Hematopoietic multipotent progenitor cell treated with erythropoietin and hydrocortisone succinate and interleukin-3 and kit ligand, for 8 days (in vitro differentiated cells): ENCODE data around the gene ACVR1.
"Not testable (repeated sequence)": the region's sequence is repeated elsewhere in the genome, so short reads cannot be mapped to it uniquely, and the experiment has no call there.

Experiments used
- DNase-seq: peaks from one replicate; pipeline ENCODE4 v3.0.0-alpha.2; 2015

Gene ACVR1

DNA sequence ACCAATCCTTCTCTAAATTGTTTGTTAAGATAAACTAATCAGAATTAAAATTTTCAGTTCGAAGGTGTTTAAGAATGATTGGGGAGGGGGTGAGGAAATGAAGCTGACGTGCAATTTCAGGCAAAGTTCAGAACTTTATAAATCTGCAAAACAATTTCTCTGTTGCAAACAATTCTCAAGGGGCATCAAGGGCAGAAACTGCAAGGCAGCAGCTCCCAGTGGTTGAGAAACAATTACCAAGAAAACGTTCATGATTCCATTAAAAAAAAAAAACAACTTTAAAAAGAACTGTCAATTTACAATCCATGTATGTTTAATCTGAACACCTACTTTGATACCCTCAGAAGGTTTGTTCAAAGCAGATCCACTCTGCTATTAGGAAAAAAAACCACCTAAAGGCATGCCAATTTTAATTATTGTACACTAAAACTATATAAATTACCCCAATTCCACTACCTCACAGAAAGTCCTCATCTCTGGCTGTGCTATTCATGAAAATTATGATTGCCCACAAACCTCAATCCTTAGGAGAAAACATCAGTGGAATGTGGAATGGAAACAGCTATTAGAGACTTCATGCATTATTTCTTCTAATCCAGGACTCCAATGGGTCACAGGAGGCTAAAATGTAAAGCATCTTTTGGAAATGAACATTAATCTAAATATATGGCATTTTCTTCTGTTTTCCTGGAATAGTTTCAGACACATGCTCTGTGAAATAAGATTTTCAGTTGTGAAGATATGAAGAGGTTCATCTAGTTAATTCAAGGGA is 127.6 kb downstream of the ACVR1 start:
- DNase-seq: no peak

DNA sequence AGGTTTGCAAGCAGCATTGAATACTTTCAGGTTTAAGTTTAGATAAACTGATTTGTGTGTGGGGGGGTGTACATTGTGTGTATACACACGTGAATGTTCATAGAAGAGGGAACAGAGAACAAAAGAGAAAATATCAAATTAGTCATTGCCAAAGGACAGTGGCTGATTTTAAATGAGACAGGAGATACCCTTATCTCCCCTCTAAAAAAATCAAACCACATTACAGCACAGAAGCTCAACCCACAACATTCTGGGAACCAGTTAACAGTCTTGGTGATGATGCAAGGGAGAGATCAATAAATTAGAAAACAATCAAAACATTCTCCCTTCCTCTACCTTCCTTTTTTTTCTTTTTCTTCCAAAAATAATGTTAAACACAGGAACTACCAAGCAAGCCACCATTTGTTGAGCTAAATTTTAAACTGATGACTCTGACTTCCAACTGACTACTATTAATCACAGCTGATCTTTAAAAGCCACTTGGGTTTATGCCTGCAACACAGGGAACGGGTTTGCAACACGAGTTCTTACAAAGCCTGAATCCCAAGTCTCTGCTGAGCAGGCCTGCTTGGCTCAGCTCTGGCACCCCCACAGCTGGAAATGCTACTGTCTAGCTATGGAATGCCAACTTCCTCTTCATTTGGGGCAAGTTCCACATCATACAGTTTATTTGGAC is 128.3 kb downstream of the ACVR1 start:
- no peak for DNase-seq

- no peak for DNase-seq
Observed at GRCh38 chr2:157747280-157747679, 128.8 kb downstream of the ACVR1 start.

GRCh38 chr2:157746234-157746950 is 129.7 kb downstream of the ACVR1 start:
- no peak for DNase-seq

GRCh38 chr2:157744571-157745076 is 131.5 kb downstream of the ACVR1 start:
- DNase-seq: no peak

- no peak for DNase-seq
Observed at GRCh38 chr2:157743051-157743450, 133.1 kb downstream of the ACVR1 start.

DNA sequence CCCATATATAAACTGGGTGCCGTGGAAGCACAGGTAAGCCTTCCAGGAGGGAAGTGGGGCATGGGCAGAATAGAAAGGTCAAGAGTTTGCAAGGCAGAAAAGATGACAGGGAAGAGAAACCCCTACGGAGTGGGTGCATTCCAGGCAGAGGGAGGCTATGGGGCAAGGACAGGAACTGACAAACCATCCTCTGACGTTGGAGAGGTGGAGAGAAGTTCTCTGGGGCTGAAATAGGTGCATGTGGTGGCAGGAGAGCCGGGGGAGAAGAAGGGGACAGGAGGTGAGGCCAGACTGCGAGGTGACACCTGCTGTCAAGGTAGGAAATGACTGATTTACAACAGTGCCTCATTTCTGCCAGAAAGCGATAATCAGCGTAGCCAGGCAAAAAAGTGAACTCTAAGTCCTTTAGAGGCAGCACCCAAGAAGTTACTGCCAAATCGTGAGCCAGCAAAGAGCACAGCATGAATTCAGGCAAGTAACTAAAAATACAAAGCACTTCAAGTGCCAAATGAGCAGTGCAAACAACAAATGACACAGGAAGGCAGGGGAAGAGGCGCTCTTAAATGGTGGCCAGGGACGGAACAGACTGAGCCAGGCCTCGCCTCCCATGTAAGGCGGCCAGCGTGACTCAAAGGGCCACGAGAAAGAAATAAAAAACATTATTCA is 134.2 kb downstream of the ACVR1 start:
- DNase-seq: no peak

DNA sequence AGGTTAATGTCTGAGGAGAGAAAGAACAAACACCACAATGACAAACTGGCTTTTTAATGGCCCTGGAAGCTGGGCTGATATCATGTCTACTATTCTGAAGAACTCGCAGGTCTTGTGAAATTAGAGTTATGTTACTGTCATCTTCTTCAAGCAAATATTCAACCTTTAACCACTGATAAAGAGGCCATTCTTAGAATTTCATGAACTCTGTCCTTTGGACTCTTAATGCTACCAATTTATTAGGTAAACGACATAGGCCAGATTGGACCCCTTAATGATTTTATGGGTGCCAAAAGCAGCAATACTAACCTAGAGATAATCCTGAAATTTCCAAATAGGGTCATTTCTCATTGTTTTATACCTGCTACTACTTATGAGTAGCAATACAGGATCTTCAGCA is 138.5 kb downstream of the ACVR1 start:
- DNase-seq: no peak

- DNase-seq: no peak
Observed at GRCh38 chr2:157735532-157735931, 140.6 kb downstream of the ACVR1 start.

- no peak for DNase-seq
Observed at GRCh38 chr2:157733263-157733662, 142.9 kb downstream of the ACVR1 start.

GRCh38 chr2:157732596-157732995 is 143.5 kb downstream of the ACVR1 start:
- DNase-seq: no peak

- no peak for DNase-seq
Observed at GRCh38 chr2:157727693-157728092, 148.4 kb downstream of the ACVR1 start.

GRCh38 chr2:157726946-157727345 is 149.2 kb downstream of the ACVR1 start:
- no peak for DNase-seq

DNA sequence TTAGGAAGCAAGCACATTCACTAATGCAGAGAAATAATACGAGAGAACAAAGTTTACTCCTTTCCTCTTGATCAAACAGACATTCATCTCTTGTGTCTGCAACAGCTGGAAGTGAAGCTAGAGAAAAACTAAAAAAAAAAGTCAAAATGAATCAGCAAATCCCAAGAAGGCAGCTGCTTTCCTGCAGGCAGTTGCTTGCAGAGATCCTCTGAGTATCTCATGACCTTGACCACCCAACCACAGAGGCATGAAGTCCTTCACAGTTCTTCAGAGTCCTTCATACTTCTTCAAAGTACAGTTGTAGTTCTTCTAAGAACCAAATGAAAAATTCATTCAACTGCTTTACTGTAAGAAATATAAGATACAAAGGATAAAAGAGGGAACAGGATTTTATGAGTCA is 150.3 kb downstream of the ACVR1 start:
- DNase-seq: no peak

GRCh38 chr2:157722580-157723234 is 153.4 kb downstream of the ACVR1 start:
- DNase-seq: no peak

DNA sequence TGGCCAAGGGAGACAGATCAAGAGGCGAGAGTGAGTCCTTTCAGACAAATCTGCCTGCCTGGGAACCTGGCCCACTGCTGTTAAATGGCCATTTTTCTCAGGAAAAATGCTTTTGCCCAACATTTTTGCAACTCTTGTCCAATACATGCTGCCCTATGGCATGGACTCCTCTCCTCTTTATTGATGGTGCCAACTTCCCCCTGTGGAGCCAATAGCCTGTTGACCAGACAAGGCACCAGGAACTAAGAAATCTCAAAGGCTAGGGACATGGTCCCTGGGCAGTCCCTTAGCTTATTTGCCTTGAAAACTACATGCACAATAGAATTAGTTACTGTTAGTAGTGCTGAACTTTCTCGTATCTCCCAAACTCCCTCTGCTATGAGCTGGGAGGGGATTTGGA is 155.6 kb downstream of the ACVR1 start:
- DNase-seq: no peak

GRCh38 chr2:157704653-157705052 is 171.5 kb downstream of the ACVR1 start:
- not testable (repeated sequence) for DNase-seq

DNA sequence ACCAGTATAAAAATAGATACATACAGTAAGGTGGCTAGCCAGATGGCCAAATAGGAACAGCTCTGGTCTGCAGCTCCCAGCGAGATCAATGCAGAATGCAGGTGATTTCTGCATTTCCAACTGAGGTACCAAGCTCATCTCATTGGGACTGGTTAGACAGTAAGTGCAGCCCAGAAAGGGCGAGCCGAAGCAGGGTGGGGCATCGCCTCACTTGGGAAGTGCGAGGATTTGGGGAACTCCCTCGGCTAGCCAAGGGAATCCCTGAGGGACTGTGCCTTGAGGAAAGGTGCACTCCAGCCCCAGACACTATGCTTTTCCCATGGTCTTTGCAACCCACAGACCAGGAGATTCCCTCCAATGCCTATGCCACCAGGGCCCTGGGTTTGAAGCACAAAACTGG is 172.0 kb downstream of the ACVR1 start:
- not testable (repeated sequence) for DNase-seq

DNA sequence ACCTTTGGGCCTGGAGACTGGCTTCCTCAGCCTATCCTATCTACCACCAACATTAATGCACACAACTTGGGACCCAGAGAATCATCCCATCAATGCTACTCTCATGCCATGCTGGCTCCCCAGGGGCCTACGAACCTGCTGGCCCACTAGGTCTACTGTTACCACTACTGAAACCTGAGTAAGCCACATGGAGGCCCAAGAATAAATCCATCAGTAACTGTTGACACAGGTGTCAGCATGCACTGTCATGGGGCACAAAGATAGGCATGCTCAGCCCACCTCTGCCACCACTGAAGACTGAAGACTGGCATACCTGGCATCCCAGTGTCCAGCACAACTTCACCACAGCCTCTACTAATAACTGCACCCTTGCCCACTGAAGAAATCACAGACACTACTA is 176.3 kb downstream of the ACVR1 start:
- no peak for DNase-seq

- no peak for DNase-seq
Observed at GRCh38 chr2:157699009-157699408, 177.1 kb downstream of the ACVR1 start.

DNA sequence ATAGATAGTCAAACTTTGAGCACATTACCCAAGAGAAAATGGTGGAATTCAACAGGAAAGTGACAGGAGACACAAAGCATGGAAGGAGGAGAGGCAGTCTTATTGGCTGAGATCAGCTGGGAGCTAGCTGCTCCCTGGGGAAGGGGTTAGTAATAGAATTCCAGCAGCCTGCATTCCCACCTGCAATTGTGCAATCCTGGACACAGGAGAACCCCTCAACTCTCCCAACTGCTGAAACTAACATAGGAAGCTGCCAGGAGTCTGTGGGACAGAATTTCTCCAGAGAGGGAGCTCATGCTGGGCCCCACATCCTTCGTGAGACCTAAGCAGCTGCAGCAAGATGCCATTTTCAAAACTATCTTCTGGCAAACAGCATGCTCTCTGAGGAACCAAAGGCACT is 177.7 kb downstream of the ACVR1 start:
- no peak for DNase-seq

GRCh38 chr2:157696036-157696435 is 180.1 kb downstream of the ACVR1 start:
- DNase-seq: no peak

- no peak for DNase-seq
Observed at GRCh38 chr2:157692768-157693167, 183.4 kb downstream of the ACVR1 start.
